ENCODE results near the gene DUSP15.

Gene DUSP15

DNA sequence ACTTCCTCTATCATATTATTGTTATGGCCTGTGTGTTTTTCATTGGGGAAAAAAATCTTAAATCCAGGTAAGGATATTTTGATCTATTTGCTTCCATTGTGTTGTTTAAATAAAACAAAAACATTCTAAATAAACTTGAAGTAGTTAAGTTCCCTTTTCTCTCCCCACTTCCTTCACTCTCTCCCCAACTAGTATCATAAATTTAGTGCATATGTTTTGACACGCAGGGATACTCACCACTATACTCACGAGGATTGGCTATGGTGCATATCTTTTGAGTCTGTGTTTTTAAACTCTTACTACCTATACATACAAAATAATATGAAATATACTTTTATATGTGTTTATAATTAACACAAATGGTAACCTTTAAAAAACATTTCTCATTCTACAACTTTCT lies 5.3 kb upstream of the DUSP15 start:
- Histone ChIP-seq H3K4me1 (ENCODE audit: low read depth, poor library complexity, severe bottlenecking) (peaks cover 13% of the 10 kb centered on the region), H3K4me2 (no peak overlapping the region), H3K79me2 (ENCODE audit: insufficient read depth, low read depth) (no peaks in the 10 kb centered on the region), H3K9ac (no peak overlapping the region), H3K27ac (no peak overlapping the region), H3K36me3 (ENCODE audit: insufficient read depth) (no peaks in the 10 kb centered on the region), H2AFZ (ENCODE audit: low read depth) (no peak overlapping the region), H4K20me1 (ENCODE audit: insufficient read depth) (no peaks in the 10 kb centered on the region), H3K27me3 (ENCODE audit: insufficient read depth, low read depth) (peaks cover 53% of the 10 kb centered on the region), H3K4me3 (IDR thresholded peaks at IDR 0.05; ENCODE audit: insufficient read depth, low read depth, low read length) (no peak overlapping the region)
- TF ChIP-seq, protein P1, sequence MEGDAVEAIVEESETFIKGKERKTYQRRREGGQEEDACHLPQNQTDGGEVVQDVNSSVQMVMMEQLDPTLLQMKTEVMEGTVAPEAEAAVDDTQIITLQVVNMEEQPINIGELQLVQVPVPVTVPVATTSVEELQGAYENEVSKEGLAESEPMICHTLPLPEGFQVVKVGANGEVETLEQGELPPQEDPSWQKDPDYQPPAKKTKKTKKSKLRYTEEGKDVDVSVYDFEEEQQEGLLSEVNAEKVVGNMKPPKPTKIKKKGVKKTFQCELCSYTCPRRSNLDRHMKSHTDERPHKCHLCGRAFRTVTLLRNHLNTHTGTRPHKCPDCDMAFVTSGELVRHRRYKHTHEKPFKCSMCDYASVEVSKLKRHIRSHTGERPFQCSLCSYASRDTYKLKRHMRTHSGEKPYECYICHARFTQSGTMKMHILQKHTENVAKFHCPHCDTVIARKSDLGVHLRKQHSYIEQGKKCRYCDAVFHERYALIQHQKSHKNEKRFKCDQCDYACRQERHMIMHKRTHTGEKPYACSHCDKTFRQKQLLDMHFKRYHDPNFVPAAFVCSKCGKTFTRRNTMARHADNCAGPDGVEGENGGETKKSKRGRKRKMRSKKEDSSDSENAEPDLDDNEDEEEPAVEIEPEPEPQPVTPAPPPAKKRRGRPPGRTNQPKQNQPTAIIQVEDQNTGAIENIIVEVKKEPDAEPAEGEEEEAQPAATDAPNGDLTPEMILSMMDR (conservative IDR thresholded peaks at IDR 0.05; ENCODE audit: low read depth, low read length), result no peak

DNA sequence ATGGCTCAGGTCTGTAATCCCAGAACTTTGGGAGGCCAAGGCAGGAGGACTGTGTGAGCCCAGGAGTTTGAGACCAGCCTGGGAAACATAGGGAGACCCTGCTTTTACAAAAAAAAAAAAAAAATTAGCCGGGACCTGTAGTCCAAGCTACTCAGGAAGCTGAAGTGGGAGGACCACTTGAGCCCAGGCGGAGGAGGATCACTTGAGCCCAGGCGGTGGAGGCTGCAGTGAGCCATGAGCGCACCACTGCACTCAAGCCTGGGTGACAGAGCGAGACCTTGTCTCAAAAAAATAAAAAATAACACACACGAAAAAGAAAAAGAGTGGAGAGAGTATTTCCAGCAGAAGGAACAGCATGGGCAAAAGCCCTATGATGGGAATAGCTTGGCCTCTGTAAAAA lies 2.1 kb upstream of the DUSP15 start:
- no peaks in the 10 kb centered on the region for H3K36me3 ChIP-seq (ENCODE audit: insufficient read depth)
- no peak overlapping the region for H3K9ac ChIP-seq
- no peak overlapping the region for H3K4me2 ChIP-seq
- no peak overlapping the region for H2AFZ ChIP-seq (ENCODE audit: low read depth)
- H3K4me3 ChIP-seq (IDR thresholded peaks at IDR 0.05; ENCODE audit: insufficient read depth, low read depth, low read length), result no peak overlapping the region
- H3K4me1 ChIP-seq (ENCODE audit: low read depth, poor library complexity, severe bottlenecking), result peaks cover 3% of the 10 kb centered on the region
- no peaks in the 10 kb centered on the region for H3K79me2 ChIP-seq (ENCODE audit: insufficient read depth, low read depth)
- H3K27me3 ChIP-seq (ENCODE audit: insufficient read depth, low read depth), result peaks cover 59% of the 10 kb centered on the region
- H4K20me1 ChIP-seq (ENCODE audit: insufficient read depth), result no peaks in the 10 kb centered on the region
- H3K27ac ChIP-seq, result no peak overlapping the region
- TF ChIP-seq, protein P1 (conservative IDR thresholded peaks at IDR 0.05; ENCODE audit: low read depth, low read length), result no peak

DNA sequence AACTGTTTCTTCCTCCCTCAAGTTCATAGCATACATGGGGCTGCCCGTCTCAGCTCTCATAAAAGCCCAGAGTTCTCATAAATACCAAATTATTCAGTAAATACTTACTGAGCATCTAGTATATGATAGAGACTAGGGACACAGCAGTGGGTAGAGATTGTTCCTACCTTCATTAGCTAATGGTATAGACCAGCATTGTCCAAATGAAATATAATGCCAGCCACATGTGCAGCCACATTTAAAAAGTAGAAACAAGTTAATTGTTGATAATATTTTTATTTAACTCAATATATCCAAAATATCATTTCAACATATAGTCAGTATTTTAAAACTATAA lies 1.3 kb upstream of the DUSP15 start:
- TF ChIP-seq, protein P1 (conservative IDR thresholded peaks at IDR 0.05; ENCODE audit: low read depth, low read length), result no peak
- Histone ChIP-seq H3K4me3 (IDR thresholded peaks at IDR 0.05; ENCODE audit: insufficient read depth, low read depth, low read length) (no peak overlapping the region), H3K9ac (no peak overlapping the region), H3K79me2 (ENCODE audit: insufficient read depth, low read depth) (no peaks in the 10 kb centered on the region), H3K27ac (no peak overlapping the region), H3K36me3 (ENCODE audit: insufficient read depth) (no peaks in the 10 kb centered on the region), H4K20me1 (ENCODE audit: insufficient read depth) (no peaks in the 10 kb centered on the region), H3K4me2 (no peak overlapping the region), H3K27me3 (ENCODE audit: insufficient read depth, low read depth) (peaks cover 63% of the 10 kb centered on the region), H3K4me1 (ENCODE audit: low read depth, poor library complexity, severe bottlenecking) (peaks cover 3% of the 10 kb centered on the region), H2AFZ (ENCODE audit: low read depth) (no peak overlapping the region)

DNA sequence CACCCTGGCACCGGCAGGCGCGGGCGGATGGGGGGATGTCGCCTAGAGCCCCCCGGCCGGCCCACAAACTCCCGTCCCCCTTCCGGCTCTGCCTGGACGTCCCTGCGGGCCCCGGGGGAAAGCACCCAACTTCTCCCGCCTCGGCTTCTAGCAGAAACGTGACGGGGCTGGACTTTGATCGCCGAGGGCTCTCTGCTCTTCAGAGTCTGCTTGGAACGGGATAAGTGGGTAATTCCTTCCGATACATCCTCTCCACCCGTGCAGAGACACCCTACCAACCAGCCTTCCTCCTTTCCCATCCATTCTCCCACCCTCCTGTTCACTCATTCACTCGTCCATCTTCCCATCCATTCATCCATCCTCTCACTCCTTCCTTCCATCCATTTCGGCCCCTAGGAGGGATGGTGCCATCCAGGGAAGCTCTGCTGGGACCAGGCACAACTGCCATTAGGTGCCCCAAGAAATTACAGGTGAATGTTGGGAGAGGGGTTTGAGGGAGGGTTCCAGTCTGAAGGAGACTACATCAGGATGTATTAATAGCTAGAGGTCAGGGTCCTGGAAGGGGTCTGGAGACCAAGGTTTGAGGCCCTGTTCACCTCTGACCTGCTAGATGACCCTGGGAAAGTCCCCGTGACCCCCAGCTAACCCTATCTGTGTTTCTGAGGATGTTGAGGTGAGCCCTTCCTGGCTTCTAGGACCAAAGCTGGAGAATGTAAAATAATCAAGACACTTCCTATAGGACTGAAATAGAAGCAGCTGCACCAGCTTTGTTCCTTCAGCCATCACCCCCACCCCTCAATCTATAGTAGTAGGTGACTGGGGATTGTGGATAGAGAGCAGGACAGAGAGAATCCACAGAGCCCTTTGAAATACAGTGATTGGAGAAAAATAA lies 645 bp upstream of the DUSP15 start:
- Histone ChIP-seq H3K4me2 (peak overlapping the region; percentile 50; the same call in 1 of the 2 replicates), H3K36me3 (ENCODE audit: insufficient read depth) (no peaks in the 10 kb centered on the region), H3K9ac (no peak overlapping the region), H3K4me3 (IDR thresholded peaks at IDR 0.05; ENCODE audit: insufficient read depth, low read depth, low read length) (no peak overlapping the region), H3K79me2 (ENCODE audit: insufficient read depth, low read depth) (no peaks in the 10 kb centered on the region), H4K20me1 (ENCODE audit: insufficient read depth) (no peaks in the 10 kb centered on the region), H3K27ac (no peak overlapping the region), H3K27me3 (ENCODE audit: insufficient read depth, low read depth) (peaks cover 59% of the 10 kb centered on the region), H2AFZ (ENCODE audit: low read depth) (0 out of 2 replicates have a peak overlapping the region, but pooled peaks have one; percentile 39), H3K4me1 (ENCODE audit: low read depth, poor library complexity, severe bottlenecking) (peaks cover 3% of the 10 kb centered on the region)
- TF ChIP-seq, protein P1 (conservative IDR thresholded peaks at IDR 0.05; ENCODE audit: low read depth, low read length), result no peak
